Left renal pelvis (tissue), 4 donors: ENCODE measurements around the gene NOMO2. TPM values are rescaled to one million over a fixed set of nuclear protein-coding genes. Genes with fewer than 3 reads are reported as not detected.

Experiments used
- polyA plus RNA-seq, 4 donors: library from polyadenylated mRNA; unstranded; fragments of 120-200 nt; gene quantifications; one replicate each; pipeline ENCODE4 v1.2.1, GENCODE V29; 2013; ENCODE audit not compliant: insufficient read length in 4 of 4

NOMO2 gene
- polyA plus RNA-seq, 4 donors, result 76.0 to 110 (median 95.4) TPM

Other genes starting within 250 kb of the NOMO2 start
- 10 to 100 TPM in 3 of 4 donors, 1 to 10 TPM in 1; 2.1 to 98.7 (median 49.7) TPM for gene NPIPA8, start 225.4 kb downstream of the NOMO2 start, polyA plus RNA-seq
- 1,000 to 10,000 TPM; 1,951 to 2,301 (median 2,194) TPM for gene RPS15A, start 228.2 kb upstream of the NOMO2 start, polyA plus RNA-seq
- 100 to 1,000 TPM; 218 to 338 (median 268) TPM for gene ARL6IP1, start 239.5 kb upstream of the NOMO2 start, polyA plus RNA-seq